ENCODE results near the gene REC114. TPM values are rescaled to one million over a fixed set of nuclear protein-coding genes. Genes with fewer than 3 reads are reported as not detected.

REC114 gene
- total and polyA plus RNA-seq, 9 of the 15 experiments (the other 6 are each of a cell fraction or from before 2014, with no cell fraction given): 0.07 to 0.24 TPM; not detected in 7

DNA sequence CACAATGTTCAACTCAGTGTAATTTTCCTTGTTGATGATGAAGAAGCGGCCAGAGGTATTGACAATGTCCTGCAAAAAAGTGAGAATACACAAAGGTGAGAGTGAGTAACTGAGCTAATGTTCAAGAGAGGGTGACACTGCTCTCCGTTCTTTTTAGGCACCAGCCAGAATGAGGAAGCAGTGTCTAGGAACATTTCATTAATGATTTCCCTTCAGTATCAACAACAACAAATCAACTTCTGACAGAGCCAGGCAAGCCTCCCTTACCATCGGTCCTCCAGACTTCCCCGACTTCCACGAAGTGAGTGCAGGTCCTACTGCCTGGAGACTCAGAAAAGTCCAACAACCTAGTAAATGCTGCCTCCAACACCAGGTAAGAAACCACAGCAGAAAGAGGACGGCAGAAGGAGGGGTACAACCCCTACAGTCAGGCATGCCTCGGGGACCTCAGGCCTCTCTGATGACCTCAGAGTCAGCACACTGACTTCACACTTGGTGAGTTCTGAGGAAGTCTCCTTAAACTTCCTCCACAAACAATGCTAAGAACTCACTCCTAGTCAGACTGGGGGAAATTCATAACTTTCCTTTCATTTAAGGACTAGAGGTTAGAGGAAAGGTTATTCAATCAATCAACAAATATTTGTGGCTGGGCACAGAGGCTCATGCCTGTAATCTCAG is 127.5 kb downstream of the REC114 start:
- Histone ChIP-seq H3K9me1 (ENCODE audit: control insufficient read depth, insufficient read depth, low read length) (no peaks in the 10 kb centered on the region), H3K27me3 (ENCODE audit: control insufficient read depth in 2 of 2, insufficient read depth in 2 of 2, low read length in 2 of 2) (no peaks in the 10 kb centered on the region), H3K79me2 (ENCODE audit: control insufficient read depth, insufficient read depth, low read length) (no peaks in the 10 kb centered on the region), H3K4me2 (ENCODE audit: insufficient read depth, low read length) (no peak overlapping the region), H3K9ac (ENCODE audit: insufficient read depth in 1 of 2, low read depth in 2 of 2, low read length in 2 of 2) (no peak overlapping the region), H3K4me1 (replicated peaks in 1 of 2; ENCODE audit: control insufficient read depth in 2 of 2, insufficient read depth in 2 of 2, low read length in 2 of 2) (no peaks in the 10 kb centered on the region; a peak in 1 of 5 replicates), H4K20me1 (replicated peaks; ENCODE audit: control insufficient read depth, insufficient read depth, low read length) (no peaks in the 10 kb centered on the region), H3K27ac (ENCODE audit: extremely low read depth, low read depth, low read length) (no peak overlapping the region), H3K4me3 (no peak overlapping the region), H3K36me3 (ENCODE audit: control insufficient read depth, insufficient read depth, low read length) (peaks cover 64% of the 10 kb centered on the region; the same call in 2 of the 3 replicates), H3K9me3 (replicated peaks; ENCODE audit: control insufficient read depth, insufficient read depth, low read depth, low read length) (no peaks in the 10 kb centered on the region), H2AFZ (ENCODE audit: low read depth, low read length) (no peak overlapping the region)
- in situ Hi-C loops (cut with MboI) (no loop called here), intact Hi-C loops (cut with micrococcal nuclease) (no loop called here)
- no peak for FAIRE-seq
- POLR2A ChIA-PET: no interaction called here
- ATAC-seq: no peak
- TF ChIP-seq CBX8 (IDR thresholded peaks at IDR 0.05; ENCODE audit: borderline replicate concordance, extremely low read depth, low read depth, low read length, poor library complexity, severe bottlenecking) (no peak), KDM2B (CRISPR knock-in tag; IDR thresholded peaks at IDR 0.05) (no peak), ZEB2 (IDR thresholded peaks at IDR 0.05) (no peak), TRIM28 (IDR thresholded peaks at IDR 0.05) (no peak)
- TF ChIP-seq, protein P1, sequence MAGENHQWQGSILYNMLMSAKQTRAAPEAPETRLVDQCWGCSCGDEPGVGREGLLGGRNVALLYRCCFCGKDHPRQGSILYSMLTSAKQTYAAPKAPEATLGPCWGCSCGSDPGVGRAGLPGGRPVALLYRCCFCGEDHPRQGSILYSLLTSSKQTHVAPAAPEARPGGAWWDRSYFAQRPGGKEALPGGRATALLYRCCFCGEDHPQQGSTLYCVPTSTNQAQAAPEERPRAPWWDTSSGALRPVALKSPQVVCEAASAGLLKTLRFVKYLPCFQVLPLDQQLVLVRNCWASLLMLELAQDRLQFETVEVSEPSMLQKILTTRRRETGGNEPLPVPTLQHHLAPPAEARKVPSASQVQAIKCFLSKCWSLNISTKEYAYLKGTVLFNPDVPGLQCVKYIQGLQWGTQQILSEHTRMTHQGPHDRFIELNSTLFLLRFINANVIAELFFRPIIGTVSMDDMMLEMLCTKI (IDR thresholded peaks at IDR 0.05; ENCODE audit: partially characterized antibody): no peak
- TF ChIP-seq, protein P2, sequence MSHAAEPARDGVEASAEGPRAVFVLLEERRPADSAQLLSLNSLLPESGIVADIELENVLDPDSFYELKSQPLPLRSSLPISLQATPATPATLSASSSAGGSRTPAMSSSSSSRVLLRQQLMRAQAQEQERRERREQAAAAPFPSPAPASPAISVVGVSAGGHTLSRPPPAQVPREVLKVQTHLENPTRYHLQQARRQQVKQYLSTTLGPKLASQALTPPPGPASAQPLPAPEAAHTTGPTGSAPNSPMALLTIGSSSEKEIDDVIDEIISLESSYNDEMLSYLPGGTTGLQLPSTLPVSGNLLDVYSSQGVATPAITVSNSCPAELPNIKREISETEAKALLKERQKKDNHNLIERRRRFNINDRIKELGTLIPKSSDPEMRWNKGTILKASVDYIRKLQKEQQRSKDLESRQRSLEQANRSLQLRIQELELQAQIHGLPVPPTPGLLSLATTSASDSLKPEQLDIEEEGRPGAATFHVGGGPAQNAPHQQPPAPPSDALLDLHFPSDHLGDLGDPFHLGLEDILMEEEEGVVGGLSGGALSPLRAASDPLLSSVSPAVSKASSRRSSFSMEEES (CRISPR knock-in tag; IDR thresholded peaks at IDR 0.05): no peak
- CTCF ChIA-PET (ENCODE audit: low intra/inter-chr PET ratio): no interaction called here
- 94% methylated on average over 6 of the region's 7 CpGs for WGBS (ENCODE audit: insufficient coverage, low coverage, missing lambda C conversion rate)
- no TSS peak for BruUV-seq (replicated peaks)
- DNase-seq (ENCODE audit: extremely low read depth in 1 of 4, low spot score in 3 of 4): no peak

Measured in K562 (cell line).